K562 (cell line): Measurements from ENCODE around the gene MED15. TPM values are rescaled to one million over a fixed set of nuclear protein-coding genes. Genes with fewer than 3 reads are reported as not detected.
A peak's percentile ranks its signal among the peaks of the same experiment; 100 is the strongest.

ENCODE experiments used
- ETV6 ChIP-seq, 3 experiments: fragments of 150-350 bp in 1 of 3; sonication (generic) in 1 of 3; formaldehyde crosslinking in 1 of 3; IDR thresholded peaks; 2 replicates each; pipeline versions ENCODE4 v1.6.1 to v1.8.0; 2014 to 2022; ENCODE audit warnings: borderline replicate concordance in 2 of 3, low read depth in 2 of 3, antibody characterized with exemption in 1 of 3, low read length in 1 of 3, mild to moderate bottlenecking in 1 of 3, missing genetic modification reagents in 1 of 3
- GATAD2B ChIP-seq: fragments of 450-650 bp; IDR thresholded peaks from 2 replicates; pipeline ENCODE4 v1.6.1; 2017; ENCODE audit warnings: mild to moderate bottlenecking, borderline replicate concordance
- HOXB6 ChIP-seq: fragments of 250-450 bp; sonication (Bioruptor Pico); IDR thresholded peaks from 2 replicates; pipeline ENCODE4 v1.5.1; 2022; ENCODE audit warnings: mild to moderate bottlenecking, borderline replicate concordance
- KDM5B ChIP-seq: fragments of 200-600 bp; sonication (generic); IDR thresholded peaks from 2 replicates; pipeline ENCODE4 v1.6.1; 2012; ENCODE audit warnings: low read depth, mild to moderate bottlenecking, moderate library complexity, low read length, control low read depth, inconsistent platforms; ENCODE audit not compliant: insufficient replicate concordance
- RHOXF2B ChIP-seq: fragments of 250-450 bp; sonication (Bioruptor Pico); conservative IDR thresholded peaks from 2 replicates; pipeline ENCODE4 v1.5.1; 2021
- STAG1 ChIP-seq: sonication (generic); formaldehyde crosslinking; IDR thresholded peaks from 2 replicates; pipeline ENCODE4 v1.5.0; 2020; ENCODE audit warnings: missing genetic modification reagents, borderline replicate concordance
- YY1 ChIP-seq, 3 experiments: IDR thresholded peaks; 2 replicates each; pipeline ENCODE4 v1.6.1; 2011; ENCODE audit warnings: low read length in 2 of 3, mild to moderate bottlenecking in 2 of 3, moderate library complexity in 2 of 3, borderline replicate concordance in 1 of 3, control low read depth in 1 of 3, low read depth in 1 of 3; ENCODE audit not compliant: insufficient read depth in 3 of 3, insufficient replicate concordance in 2 of 3, control insufficient read depth in 1 of 3, insufficient read length in 1 of 3; ENCODE audit errors: extremely low read depth in 1 of 3
- ZNF316 ChIP-seq: fragments of 450-650 bp; IDR thresholded peaks from 2 replicates; pipeline ENCODE4 v1.6.1; 2016
- polyA plus RNA-seq, 8 experiments: library from polyadenylated mRNA; depleted of rRNA in 4 of 8; stranded (reverse) in 5 of 8; unstranded in 3 of 8; fragments of >200 nt; fragmentation: Nextera tagmentation in 2 of 8; fragmentation: Illumina TruSeq in 1 of 8; extraction: Ambion mirVana in 2 of 8; extraction: Trizol in 1 of 8; gene quantifications; 2 replicates each; pipeline versions ENCODE4 v1.2.1 to v1.2.3, GENCODE V29; 2011 to 2014; ENCODE audit warnings: inconsistent platforms in 1 of 8, missing spikeins in 1 of 8
- total RNA-seq, 7 experiments: library from RNA; depleted of rRNA in 6 of 7; stranded (reverse); fragments of >200 nt in 6 of 7; fragmentation: Illumina TruSeq in 2 of 7; extraction: Trizol in 2 of 7; gene quantifications; 2 replicates each; pipeline versions ENCODE4 v1.2.1 to v1.2.3, GENCODE V29; 2011 to 2021; ENCODE audit warnings: low replicate concordance in 1 of 7
- TF ChIP-seq, protein P1 (sequence below): fragments of 250-450 bp; sonication (Bioruptor Pico); IDR thresholded peaks from 2 replicates; pipeline ENCODE4 v1.9.0; 2021; ENCODE audit warnings: mild to moderate bottlenecking, inconsistent platforms
- TF ChIP-seq, protein P2 (sequence below): IDR thresholded peaks from 2 replicates; pipeline ENCODE4 v1.6.1; 2012; ENCODE audit warnings: low read depth, low read length, improper control_type of control experiment, borderline replicate concordance
- TF ChIP-seq, protein P3 (sequence below): sonication (generic); formaldehyde crosslinking; IDR thresholded peaks from 2 replicates; pipeline ENCODE4 v1.8.0; 2022; ENCODE audit warnings: mild to moderate bottlenecking, low read depth, missing genetic modification reagents
- TF ChIP-seq, protein P4 (sequence below): fragments of 450-650 bp; IDR thresholded peaks from 2 replicates; pipeline ENCODE4 v1.7.1; 2018; ENCODE audit warnings: mild to moderate bottlenecking, low read depth; ENCODE audit not compliant: partially characterized antibody
- TF ChIP-seq, protein P5 (sequence below), 2 experiments: fragments of 450-650 bp in 1 of 2; sonication (generic) in 1 of 2; formaldehyde crosslinking; conservative IDR thresholded peaks; 2 replicates each; pipeline versions ENCODE4 v1.4.0 to v1.8.1; 2020 to 2022; ENCODE audit warnings: mild to moderate bottlenecking in 1 of 2, missing genetic modification reagents in 1 of 2

The MED15 gene
- total and polyA plus RNA-seq, 9 of the 15 experiments (the other 6 are each of a cell fraction or from before 2014, with no cell fraction given): 4.0 to 271 (median 60.1) TPM

DNA sequence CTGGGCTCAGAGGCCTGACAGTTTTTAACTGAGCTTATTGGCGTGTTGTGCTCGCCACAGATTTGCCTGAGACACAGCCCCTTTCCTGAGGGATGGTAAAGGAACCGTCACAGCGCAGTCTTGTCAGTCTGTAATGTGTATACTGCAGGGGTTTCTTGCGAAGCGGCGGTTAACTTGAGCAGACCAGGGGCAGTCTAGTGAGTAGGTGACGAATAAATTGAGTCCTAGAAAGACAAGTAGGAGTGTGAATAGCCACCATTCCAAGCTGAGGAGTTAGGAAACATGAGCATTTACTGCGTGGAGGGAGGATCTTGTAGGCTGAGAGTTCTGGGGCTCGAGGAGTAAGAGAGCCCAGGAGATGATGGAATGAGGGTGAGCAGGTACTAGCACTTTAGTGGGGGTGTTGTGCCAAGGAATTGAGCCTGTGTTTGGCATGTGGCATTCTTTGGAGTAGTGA, 1.4 kb downstream of the MED15 start (continued):
- TF ChIP-seq, protein P1, sequence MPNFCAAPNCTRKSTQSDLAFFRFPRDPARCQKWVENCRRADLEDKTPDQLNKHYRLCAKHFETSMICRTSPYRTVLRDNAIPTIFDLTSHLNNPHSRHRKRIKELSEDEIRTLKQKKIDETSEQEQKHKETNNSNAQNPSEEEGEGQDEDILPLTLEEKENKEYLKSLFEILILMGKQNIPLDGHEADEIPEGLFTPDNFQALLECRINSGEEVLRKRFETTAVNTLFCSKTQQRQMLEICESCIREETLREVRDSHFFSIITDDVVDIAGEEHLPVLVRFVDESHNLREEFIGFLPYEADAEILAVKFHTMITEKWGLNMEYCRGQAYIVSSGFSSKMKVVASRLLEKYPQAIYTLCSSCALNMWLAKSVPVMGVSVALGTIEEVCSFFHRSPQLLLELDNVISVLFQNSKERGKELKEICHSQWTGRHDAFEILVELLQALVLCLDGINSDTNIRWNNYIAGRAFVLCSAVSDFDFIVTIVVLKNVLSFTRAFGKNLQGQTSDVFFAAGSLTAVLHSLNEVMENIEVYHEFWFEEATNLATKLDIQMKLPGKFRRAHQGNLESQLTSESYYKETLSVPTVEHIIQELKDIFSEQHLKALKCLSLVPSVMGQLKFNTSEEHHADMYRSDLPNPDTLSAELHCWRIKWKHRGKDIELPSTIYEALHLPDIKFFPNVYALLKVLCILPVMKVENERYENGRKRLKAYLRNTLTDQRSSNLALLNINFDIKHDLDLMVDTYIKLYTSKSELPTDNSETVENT (CRISPR knock-in tag): 0 out of 2 replicates have a peak, but pooled peaks have one; percentile 34
- TF ChIP-seq, protein P2, sequence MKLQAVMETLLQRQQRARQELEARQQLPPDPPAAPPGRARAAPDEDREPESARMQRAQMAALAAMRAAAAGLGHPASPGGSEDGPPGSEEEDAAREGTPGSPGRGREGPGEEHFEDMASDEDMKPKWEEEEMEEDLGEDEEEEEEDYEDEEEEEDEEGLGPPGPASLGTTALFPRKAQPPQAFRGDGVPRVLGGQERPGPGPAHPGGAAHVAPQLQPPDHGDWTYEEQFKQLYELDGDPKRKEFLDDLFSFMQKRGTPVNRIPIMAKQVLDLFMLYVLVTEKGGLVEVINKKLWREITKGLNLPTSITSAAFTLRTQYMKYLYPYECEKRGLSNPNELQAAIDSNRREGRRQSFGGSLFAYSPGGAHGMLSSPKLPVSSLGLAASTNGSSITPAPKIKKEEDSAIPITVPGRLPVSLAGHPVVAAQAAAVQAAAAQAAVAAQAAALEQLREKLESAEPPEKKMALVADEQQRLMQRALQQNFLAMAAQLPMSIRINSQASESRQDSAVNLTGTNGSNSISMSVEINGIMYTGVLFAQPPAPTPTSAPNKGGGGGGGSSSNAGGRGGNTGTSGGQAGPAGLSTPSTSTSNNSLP: no peak
- TF ChIP-seq RHOXF2B (0 out of 2 replicates have a peak, but pooled peaks have one; percentile 6), ZNF316 (no peak), YY1 (IDR thresholded peaks at IDR 0.05; ENCODE audit: borderline replicate concordance in 1 of 3, control insufficient read depth in 1 of 3, extremely low read depth in 1 of 3, insufficient read depth in 3 of 3, insufficient read length in 1 of 3, insufficient replicate concordance in 2 of 3, low read depth in 1 of 3, low read length in 2 of 3) (peak in 1 of 3 experiments; percentile 29), ETV6 (IDR thresholded peaks at IDR 0.05; ENCODE audit: borderline replicate concordance in 1 of 2, low read depth in 2 of 2, low read length in 1 of 2) (0 out of 4 replicates have a peak, but pooled peaks of 1 of the 2 experiments have one; percentile 17), ETV6 (CRISPR knock-in tag; IDR thresholded peaks at IDR 0.05; ENCODE audit: borderline replicate concordance) (no peak), HOXB6 (0 out of 2 replicates have a peak, but pooled peaks have one; percentile 17), KDM5B (peak; percentile 71), STAG1 (no peak), GATAD2B (no peak)
- TF ChIP-seq, protein P3, sequence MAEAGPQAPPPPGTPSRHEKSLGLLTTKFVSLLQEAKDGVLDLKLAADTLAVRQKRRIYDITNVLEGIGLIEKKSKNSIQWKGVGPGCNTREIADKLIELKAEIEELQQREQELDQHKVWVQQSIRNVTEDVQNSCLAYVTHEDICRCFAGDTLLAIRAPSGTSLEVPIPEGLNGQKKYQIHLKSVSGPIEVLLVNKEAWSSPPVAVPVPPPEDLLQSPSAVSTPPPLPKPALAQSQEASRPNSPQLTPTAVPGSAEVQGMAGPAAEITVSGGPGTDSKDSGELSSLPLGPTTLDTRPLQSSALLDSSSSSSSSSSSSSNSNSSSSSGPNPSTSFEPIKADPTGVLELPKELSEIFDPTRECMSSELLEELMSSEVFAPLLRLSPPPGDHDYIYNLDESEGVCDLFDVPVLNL (CRISPR knock-in tag): peak; percentile 69; the same call in 1 of the 2 replicates
- TF ChIP-seq, protein P4, sequence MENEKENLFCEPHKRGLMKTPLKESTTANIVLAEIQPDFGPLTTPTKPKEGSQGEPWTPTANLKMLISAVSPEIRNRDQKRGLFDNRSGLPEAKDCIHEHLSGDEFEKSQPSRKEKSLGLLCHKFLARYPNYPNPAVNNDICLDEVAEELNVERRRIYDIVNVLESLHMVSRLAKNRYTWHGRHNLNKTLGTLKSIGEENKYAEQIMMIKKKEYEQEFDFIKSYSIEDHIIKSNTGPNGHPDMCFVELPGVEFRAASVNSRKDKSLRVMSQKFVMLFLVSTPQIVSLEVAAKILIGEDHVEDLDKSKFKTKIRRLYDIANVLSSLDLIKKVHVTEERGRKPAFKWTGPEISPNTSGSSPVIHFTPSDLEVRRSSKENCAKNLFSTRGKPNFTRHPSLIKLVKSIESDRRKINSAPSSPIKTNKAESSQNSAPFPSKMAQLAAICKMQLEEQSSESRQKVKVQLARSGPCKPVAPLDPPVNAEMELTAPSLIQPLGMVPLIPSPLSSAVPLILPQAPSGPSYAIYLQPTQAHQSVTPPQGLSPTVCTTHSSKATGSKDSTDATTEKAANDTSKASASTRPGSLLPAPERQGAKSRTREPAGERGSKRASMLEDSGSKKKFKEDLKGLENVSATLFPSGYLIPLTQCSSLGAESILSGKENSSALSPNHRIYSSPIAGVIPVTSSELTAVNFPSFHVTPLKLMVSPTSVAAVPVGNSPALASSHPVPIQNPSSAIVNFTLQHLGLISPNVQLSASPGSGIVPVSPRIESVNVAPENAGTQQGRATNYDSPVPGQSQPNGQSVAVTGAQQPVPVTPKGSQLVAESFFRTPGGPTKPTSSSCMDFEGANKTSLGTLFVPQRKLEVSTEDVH: no peak
- TF ChIP-seq, protein P5, sequence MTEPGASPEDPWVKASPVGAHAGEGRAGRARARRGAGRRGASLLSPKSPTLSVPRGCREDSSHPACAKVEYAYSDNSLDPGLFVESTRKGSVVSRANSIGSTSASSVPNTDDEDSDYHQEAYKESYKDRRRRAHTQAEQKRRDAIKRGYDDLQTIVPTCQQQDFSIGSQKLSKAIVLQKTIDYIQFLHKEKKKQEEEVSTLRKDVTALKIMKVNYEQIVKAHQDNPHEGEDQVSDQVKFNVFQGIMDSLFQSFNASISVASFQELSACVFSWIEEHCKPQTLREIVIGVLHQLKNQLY (CRISPR knock-in tag; conservative IDR thresholded peaks at IDR 0.05): 0 out of 4 replicates have a peak, but pooled peaks of 1 of the 2 experiments have one; percentile 60
- TF ChIP-seq, all 486 proteins: peak for 26
